DMS 273 (cell line): ENCODE measurements around the gene B4GALT5.
"Not testable (repeated sequence)": the region's sequence is repeated elsewhere in the genome, so short reads cannot be mapped to it uniquely, and the experiment has no call there.

ENCODE experiments used
- DNase-seq: peaks from one replicate; lab custom pipeline; 2025; ENCODE audit not compliant: unreplicated experiment; lab: John Stamatoyannopoulos, UW

The B4GALT5 gene

GRCh38 chr20:49737260-49737659, 23.6 kb upstream of the B4GALT5 start:
- DNase-seq: no peak

DNA sequence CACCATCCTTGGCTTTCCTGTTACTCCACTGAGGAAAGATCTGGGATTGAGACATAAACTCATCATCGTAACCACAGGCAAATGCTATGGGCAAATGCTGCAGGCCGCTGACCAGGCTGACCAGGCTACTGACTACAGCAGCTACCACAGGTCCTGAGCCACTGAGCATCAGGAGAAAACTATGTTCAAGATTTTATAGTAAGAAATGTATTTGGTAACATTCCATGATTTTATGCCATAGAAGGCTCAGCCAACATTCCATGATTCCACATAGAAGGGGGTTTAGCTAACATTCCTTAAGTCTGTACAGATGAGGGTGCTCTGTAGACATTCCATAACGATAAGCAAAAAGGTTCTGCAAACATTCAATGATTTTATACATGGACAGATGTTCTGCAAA, 16.1 kb upstream of the B4GALT5 start:
- no peak for DNase-seq

DNA sequence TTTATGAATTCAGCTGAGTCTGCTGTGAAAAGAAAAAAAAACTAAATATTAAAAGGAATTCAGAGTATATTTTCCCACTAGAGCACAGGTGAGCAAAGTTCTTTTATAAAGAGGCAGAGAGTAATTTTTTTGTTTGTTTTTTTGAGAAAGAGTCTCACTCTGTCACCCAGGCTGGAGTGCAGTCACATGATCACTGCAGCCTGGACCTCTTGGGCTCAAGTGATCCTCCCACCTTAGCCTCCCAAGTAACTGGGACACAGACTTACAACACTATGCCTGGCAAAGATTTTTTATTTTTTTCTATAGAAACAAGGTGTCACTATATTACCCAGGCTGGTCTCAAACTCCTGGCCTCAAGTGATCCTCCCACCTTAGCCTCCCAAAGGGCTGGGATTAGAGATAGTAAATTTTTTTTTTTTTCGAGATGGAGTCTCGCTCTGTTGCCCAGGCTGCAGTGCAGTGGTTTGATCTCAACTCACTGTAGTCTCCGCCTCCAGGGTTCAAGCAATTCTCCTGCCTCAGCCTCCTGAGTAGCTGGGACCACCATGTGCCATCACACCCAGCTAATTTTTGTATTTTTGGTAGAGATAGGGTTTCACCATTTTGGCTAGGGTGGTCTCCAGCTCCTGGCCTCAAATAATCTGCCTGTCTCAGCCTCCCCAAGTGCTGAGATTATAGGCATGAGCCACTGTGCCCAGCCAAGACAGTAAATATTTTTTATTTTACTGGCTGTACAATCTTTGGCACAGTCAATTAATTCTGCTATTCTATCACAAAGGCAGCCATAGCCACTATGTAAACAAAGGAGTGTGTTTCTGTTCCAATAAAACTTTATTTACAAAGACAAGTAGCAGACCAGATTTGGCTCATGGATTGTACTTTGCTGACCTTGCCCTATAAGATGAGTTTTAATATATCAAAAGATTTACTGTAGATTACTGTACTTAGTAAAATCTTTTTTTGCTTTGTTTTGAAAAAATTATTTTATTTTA, 14.5 kb upstream of the B4GALT5 start:
- DNase-seq: no peak

DNA sequence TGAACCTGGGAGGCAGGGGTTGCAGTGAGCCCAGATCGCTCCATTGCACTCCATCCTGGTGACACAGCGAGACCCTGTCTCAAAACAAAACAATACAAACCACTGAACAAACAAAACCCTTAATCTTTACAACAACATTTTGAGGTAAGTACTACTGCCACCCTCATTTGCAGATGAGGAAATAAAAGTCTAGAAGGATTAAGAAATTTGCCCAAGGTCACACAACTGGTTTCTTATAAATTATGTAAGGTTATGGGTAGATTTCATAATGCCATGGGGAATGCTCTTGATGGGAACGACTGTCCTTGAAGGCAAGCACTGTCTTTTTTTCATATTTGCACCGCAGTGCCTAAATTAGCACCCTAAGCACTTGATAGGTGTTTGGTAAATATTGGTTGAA, 13.8 kb upstream of the B4GALT5 start:
- DNase-seq: no peak

GRCh38 chr20:49725694-49726093, 12.0 kb upstream of the B4GALT5 start:
- no peak for DNase-seq

- not testable (repeated sequence) for DNase-seq
These were observed 11.5 kb upstream of the B4GALT5 start for GRCh38 chr20:49725224-49725606.

- no peak for DNase-seq
These were observed 10.9 kb upstream of the B4GALT5 start for GRCh38 chr20:49724408-49725223.

DNA sequence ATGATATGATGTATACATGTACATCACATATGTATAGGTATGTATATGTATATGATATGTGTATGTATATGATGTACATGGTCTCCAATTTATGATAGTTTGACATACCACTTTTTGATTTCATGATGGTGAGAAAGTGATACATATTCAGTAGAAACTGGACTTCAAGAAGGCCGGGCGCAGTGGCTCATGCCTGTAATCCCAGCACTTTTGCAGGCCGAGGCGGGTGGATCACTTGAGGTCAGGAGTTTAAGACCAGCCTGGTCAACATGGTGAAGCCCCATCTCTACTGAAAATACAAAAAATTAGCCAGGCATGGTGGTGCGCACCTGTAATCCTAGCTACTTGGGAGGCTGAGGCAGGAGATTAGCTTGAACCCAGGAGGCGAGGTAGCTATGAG, 10.1 kb upstream of the B4GALT5 start:
- not testable (repeated sequence) for DNase-seq

- DNase-seq: not testable (repeated sequence)
These were observed 7.6 kb upstream of the B4GALT5 start for GRCh38 chr20:49721326-49721725.

DNA sequence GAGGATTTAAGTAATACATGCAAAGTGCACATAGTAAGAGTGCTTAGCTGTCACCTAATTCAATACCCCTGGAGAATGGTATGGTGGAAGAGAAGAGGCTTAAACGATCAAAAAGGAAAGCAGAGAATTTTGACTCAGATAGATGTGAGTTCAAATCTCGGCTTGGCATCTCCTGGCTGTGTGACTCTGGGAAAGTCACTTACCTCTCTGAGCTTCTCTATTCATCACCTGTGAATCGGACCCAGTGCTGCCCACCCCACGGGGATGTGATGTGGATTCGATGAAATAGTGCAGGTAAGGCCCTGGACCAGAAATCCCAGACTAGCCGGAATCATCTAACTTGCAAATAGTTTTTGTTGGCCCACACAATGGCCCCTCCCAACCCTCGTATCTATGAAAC, 1.8 kb upstream of the B4GALT5 start:
- DNase-seq: no peak

GRCh38 chr20:49712996-49713752, 504 bp downstream of the B4GALT5 start:
- peak; percentile 74 for DNase-seq

- DNase-seq: no peak
These were observed 1.1 kb downstream of the B4GALT5 start for GRCh38 chr20:49712646-49712995.

- no peak for DNase-seq
These were observed 1.6 kb downstream of the B4GALT5 start for GRCh38 chr20:49712118-49712517.

DNA sequence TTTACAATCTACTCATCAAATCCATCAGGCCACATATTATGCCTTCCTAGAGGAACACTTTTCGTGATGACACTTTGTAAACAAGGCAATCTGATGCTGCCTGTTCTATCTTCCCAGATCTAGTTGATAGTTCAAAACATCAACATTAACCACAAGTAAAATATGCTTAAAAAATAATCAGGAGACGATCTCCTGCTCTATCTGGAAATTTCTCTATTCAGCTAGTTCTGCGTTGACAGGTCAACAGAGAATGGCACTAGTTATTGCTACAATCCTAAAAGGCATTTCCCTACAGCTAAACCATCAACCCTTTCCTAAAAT, 2.1 kb downstream of the B4GALT5 start:
- no peak for DNase-seq

- no peak for DNase-seq
These were observed 2.6 kb downstream of the B4GALT5 start for GRCh38 chr20:49710971-49711666.

GRCh38 chr20:49707118-49707517, 6.6 kb downstream of the B4GALT5 start:
- DNase-seq: no peak

GRCh38 chr20:49706630-49707091, 7.0 kb downstream of the B4GALT5 start:
- DNase-seq: peak; percentile 35

DNA sequence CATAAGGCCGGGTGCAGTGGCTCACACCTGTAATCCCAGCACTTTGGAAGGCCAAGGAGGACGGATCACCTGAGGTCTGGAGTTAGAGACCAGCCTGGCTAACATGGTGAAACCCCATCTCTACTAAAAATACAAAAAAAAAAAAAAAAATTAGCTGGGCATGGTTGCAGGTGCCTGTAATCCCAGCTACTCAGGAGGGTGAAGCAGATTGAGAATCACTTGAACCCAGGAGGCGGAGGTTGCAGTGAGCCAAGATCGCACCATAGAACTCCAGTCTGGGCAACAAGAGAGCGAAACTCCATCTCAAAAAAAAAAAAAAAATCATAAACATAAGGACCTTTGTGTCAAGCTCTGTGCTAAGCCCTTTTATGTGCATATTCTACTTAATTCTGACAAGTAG, 7.8 kb downstream of the B4GALT5 start:
- not testable (repeated sequence) for DNase-seq

DNA sequence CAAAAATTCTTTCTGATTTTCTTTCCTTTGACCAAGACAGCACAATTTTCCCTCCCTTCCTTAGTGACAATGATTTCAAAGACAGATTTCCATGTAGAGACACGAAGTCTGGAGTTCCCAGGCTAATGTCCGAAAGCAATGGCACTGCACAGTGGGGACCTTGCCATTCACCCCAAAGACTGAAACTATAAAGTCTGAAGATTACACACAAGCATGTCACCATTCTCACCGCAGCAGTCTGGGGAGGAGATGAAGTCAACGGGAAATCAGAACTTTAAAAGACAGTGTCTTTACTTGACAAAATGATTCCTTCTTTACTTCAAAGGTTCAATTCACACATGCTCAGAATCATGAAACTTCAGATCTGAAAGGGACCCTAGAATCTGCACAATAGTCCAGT, 8.3 kb downstream of the B4GALT5 start:
- no peak for DNase-seq

- DNase-seq: no peak
These were observed 8.7 kb downstream of the B4GALT5 start for GRCh38 chr20:49704932-49705336.

DNA sequence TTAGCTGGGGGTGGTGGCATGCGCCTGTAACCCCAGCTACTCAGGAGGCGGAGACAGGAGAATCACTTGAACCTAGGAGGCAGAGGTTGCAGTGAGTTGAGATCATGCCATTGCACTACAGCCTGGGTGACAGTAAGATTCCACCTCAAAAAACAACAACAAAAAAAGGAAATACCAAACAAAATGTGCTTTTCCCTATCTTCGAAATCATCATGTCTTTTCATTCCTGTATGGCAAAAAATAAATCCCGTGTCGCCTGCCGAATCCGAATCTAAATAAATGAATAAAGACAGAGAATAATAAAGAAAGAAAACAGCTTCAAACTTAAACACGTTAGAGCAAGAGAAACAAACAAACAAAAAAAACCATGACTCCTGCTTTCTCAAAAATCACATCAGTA, 11.8 kb downstream of the B4GALT5 start:
- DNase-seq: no peak
